GM10847 (cell line): ENCODE measurements around the gene SHMT2.

Experiments used
- POLR2A ChIP-seq: IDR thresholded peaks from 2 replicates; pipeline ENCODE4 v1.6.1; 2011; ENCODE audit not compliant: insufficient read length; ENCODE audit errors: extremely low read depth

The SHMT2 gene

DNA sequence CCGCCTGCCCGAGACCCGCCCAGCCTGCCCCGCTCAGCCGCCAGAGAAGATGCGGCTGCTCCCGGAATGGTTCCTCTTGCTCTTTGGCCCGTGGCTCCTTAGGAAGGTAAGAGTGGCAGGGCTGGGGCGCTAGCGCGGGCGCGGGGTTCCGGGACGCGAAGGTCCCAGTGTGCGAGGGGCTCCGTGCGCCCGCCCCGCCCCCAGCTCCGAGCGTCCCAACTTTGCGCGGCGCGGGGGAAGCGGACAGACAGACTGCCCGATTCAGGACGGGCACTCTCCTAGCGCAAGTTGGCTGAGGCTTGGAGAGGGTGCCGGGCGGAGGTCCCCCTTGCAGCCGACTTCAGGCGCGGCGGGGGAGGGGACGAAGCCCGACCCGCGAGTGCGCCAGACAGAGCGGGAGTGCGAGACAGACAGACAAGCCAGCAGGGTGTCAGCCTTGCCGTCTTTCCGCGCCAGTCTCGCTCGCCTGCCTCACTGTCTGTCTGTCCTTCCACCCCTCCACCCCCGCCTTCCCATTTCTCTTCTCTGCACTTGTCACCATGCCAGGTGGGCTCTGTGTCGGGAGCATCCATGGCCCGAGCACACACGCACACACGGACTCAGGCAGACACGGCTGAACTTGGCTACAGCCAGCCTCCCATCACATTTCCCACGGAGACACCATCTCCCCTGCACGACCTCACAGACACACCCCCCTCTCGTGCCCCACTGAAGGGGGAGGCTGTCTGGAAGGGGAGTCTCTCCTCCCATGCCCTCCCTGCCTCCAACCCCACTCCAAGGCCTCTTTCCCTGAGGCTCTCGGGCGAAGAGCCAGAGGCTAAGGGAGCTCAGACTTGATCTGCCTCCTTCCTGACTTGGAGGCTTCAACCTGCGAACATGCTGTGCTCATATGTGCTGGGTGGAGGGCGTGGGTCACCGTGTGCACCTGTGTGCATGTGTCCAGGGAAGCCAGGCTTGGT, 12.3 kb upstream of the SHMT2 start:
- no peak for TF ChIP-seq POLR2A

DNA sequence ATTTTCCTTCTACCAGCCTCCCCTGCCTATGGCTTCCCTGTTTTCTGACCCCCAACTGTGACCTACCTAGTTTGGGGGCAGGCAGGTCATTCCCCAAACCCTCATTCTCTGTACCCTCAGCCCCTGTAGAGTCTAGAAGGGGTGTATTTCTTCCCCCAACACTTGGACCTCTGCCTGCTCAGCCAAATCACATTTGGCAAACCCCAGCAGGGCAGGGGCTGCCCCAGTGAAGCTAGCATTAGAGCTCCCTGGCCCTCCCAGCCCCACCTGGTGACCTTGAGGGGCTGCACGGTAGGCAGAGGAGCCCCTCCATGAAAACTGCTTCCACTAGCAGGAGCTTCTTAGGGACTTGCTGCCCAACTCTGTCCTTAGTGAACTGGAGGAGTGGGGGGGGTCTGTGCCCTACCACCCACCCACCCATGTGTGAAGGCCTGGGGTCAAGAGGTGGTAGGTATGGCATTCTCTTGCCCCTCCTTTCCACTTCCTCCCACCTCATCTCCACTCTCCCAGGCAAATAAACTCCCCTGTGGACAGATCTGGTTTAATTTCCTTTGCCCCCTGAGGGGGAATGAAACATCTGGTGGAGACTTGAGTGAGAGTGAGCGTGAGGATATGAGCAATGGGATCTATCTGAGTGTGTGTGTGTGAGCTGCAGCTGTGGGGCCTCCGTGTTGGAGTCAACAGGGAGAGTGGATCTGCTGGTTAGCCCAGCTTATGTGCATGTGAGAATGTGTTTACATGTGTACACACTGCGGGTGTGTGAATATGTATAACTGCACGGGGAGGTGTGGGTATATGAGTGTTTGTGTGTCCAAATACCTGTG, 11.3 kb upstream of the SHMT2 start:
- no peak for TF ChIP-seq POLR2A

DNA sequence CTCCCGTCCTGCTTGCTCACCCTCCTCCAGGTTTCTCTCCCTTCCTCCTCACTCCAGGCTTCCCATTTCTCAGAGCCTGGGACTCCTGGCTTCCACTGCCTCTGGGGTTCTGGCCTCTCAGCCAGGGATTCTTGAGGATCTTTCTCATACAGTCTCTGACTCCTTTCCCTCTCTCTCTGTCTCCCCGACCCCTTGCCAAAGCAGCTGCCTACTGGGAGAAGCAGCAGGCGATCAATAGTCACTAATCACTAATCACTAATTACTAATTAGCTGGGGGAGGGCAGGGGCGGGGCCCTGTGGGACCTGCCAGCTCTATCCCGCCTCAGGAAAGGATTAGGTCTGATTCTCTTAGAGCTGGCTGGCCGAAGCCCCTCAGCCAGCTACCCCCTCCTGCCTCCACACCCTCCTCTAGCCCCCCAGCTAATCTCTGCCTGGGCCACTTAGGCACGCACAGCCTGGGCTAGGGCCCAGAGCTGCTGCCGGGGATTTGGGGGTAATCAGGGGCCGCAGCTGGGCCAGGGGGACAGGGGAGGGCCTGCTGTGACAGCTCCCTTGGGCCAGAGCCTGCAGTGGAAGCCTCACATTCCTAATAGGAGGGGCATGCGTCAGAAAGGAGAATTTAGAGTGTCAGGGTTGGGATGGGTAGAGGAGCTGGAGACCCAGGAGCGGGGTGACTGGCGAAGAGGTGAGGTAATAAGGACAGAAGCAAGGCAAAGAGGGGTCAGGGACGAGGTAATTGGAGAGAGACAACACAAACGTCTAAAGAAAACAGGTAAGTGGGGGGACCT, 10.1 kb upstream of the SHMT2 start:
- TF ChIP-seq POLR2A: no peak

DNA sequence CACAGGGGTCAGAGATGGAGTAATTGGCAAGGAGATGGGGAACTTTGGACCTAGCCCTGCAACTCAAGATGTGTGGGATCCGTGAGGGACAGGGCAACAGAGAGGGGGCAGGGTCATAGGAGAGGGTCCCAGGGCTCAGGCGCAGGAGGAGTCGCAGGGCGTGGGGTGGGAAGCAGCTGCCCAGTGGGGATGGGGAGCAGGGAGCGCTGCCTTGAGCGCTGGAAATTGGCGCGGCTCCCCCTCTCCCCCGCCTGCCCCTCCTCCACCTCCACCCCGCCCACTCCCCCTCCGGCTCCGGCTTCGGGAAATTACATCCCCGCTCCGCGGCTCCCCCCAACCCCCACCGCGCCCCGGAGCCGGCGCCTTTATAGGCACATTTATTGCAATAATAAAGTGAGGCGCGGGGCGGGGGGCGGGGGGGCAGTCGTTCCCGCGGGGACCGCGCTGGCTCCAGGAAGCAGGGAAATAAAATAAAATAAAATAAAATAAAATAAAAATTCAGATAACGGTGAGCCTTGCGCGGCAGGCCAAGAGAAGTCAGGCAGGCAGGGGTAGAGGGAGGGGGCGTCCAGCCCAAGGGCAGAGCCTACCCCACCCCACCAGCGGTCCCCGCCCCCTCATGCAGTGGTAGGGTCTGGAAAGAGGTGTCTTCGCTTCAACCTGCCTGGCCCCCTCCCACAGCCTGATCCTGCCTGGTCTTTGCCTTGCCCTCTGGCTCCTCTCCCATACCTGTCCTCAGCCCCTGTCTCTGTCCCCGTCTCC, 9.3 kb upstream of the SHMT2 start:
- TF ChIP-seq POLR2A: no peak

DNA sequence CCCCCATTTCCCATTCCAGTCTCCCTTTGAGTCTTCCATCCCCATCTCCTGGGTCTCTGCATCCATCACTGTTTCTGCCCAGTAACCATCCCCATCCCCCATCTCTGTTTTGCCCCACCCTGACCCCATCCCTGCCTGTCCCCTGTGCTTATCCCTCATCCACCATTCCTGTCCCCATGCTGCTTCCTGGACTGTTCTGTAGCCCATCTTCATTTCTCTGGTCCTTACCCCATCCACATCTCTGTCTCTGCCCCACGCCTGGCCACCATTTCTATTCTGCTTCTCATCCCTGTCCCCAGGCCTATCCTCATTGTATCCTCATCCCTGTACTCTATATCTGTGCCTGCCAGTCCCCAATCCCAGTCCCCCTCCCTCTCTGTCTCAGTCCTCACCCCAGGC, 8.7 kb upstream of the SHMT2 start:
- TF ChIP-seq POLR2A: no peak

DNA sequence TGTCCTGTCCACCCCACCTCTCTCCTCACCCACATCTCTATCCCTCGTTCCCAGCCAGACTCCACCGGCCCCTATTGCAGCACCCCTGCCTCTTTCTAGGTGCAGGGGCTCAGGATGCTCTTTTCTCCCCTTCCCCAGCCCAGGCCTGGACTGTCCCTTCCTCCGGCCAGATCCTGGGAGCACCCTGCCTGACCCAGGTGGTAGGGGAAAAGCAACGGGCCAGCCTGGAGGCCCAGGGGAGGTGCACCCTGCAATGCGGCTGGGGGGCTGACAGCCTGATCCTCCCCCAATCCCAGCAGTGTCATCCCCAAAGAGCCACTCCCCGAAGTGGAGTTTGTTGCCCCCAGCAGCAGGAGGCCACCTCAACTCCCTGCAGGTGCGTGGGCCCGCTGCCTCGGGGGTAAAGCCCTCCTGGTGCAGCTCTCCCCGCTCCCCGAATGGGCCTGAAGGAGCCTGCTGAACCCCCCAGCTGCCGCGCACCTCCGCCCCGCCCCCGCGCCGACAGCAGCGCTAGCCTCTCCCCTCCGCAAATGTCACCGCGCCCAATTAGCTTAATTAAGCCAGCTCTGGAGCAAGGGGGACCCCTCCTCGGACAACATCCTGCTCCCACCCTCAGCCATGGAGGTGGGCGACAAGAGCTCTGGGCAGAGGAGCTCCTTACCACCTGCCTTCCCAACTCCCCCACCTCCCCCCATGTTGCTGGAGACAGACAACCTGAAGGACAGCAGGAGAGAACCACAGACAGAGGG, 8.2 kb upstream of the SHMT2 start:
- TF ChIP-seq POLR2A: no peak

DNA sequence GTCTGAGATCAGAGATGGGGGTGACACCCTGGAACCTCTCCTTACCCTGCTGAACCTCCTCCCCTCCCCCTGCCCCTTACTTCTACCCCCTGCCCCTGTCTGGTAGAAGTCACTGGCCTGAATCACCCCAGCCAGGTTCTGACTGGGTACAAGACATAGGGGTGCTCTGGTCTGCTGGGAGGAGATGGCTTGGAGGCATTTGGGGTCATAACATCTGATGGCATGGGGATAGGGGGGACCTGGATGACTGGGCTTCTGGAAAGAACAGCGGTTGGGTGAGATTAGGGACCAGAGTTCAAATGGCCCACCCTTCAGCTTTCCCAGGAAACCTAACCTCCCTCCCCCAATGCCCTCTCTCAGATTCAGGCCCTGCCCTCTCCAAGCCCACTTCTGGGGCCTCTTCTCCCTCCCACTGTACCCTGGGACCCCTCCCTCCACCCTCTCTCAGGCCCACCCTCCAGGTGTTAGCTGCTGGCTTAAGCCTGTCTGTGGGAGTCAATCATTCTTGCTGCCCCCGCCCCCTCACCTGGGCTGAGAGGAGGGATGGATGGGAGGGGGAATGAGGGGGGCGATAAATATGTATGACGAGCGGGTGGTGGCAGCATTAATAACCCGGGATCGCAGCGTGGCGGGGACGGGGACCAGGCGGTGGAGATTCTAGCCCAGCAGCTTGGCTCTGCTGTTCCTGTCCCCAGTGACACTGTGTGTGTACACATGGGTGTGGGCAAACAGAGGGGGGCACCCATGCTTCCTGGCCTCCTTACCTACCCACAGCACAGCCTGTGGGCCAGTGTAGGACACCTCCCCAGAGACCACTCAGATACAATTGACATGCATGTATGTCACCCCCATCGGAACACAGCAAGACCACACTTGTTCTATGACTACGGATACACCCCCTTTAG, 7.0 kb upstream of the SHMT2 start:
- TF ChIP-seq POLR2A: no peak

DNA sequence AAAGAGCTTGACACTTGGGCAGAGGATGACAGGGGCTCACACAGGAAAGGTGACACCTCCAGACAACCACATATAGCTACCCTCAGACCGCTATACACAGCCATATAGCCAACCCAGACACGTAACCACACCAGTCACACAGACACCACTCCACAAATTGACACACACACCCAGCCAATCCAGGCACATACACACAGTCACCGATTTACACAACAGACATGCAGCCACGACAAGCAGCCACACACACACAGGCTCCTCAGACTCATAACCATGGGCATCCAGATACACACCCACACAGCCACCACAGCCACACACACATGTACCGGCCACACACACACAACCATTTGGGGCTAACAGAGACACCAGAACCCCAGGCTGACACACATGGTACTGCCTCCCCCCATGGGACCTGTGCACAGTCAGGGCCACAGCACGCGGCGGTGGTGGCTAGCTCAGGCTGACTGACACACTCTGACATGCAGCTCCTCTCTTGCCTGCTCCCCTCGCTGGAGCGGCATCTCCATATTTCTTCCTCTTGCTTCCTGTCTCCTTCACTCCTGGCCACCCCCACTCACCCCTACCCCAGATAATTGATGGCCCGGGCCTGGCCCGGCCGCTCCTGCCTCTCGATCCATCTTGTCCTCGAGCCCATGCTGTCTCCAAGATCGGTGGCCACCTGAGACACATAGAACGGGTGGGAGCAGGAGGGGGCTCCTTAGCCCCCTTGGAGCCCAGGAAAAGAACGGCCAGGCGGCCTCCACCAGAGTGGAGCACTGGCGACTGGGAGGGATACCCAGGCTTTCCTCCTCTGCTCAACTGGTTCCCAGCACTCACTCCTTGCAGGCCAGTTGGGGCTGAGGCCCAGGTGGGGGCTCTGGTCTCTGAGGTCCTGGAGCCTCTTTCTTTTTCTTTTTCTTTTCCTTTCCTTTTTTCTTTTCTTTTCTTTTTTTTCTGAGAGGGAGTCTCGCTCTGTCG, 6.0 kb upstream of the SHMT2 start:
- TF ChIP-seq POLR2A: no peak

DNA sequence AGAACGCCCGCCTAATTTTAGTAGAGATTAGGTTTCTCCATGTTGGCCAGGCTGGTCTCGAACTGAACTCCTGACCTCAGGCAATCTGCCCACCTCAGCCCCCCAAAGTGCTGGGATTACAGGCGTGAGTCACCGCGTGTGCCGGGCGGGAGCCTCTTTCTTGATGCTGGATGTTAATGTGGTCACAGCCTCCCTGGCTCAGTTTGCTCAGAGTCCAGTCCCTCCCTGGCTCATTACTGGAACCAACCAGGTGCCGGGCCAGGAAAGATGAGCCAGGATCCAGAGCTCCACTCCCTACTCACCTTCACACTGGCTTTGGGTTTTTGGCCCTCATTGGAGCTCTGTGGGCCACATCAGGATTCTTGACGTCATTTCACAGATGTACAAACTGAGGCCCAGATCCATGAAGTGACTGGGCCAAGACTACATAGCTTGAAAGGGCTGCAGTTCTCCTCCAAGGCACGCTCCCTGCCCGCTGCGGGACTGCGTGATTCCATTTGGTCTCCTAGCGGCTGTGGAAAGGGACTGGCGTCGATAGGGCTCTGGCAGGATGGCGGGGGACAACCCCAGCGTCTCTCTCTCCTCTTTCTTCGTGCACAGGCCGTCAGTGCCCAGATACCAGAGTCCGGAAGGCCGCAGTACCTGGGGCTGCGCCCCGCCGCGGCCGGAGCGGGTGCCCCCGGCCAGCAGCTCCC, 5.1 kb upstream of the SHMT2 start:
- no peak for TF ChIP-seq POLR2A

DNA sequence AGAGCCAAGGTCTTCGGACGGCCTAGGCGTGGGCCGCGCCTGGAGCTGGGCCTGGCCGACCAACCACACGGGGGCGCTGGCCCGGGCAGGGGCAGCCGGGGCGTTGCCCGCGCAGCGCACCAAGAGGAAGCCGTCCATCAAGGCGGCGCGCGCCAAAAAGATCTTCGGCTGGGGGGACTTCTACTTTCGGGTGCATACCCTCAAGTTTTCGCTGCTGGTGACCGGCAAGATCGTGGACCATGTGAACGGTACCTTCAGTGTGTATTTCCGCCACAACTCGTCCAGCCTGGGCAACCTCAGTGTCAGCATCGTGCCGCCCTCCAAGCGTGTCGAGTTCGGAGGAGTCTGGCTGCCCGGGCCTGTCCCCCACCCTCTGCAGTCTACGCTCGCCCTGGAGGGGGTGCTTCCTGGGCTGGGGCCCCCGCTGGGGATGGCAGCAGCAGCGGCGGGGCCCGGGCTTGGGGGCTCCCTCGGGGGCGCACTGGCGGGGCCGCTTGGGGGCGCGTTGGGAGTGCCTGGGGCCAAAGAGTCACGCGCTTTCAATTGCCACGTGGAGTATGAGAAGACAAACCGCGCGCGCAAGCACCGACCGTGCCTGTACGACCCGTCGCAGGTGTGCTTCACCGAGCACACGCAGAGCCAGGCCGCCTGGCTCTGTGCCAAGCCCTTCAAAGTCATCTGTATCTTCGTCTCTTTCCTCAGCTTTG, 4.4 kb upstream of the SHMT2 start:
- TF ChIP-seq POLR2A: no peak
